Small intestine (tissue), 16 donors: Measurements from ENCODE around the gene SYT8. TPM values are rescaled to one million over a fixed set of nuclear protein-coding genes. Genes with fewer than 3 reads are reported as not detected.

ENCODE experiments used
- DNase-seq, 2 donors: peaks; one replicate each; pipeline versions ENCODE4 v3.0.0 to v3.0.0-alpha.2; 2013
- FAIRE-seq: peaks from 2 replicates; lab custom pipeline; 2012; peaks lifted over from hg19 to GRCh38; lab: Jason Lieb, UNC
- H3K27ac ChIP-seq, 3 donors: one replicate each; pipeline ENCODE4 v1.5.1; 2013; ENCODE audit warnings: low read length in 2 of 3, mild to moderate bottlenecking in 2 of 3, control low read depth in 1 of 3, inconsistent platforms in 1 of 3, low read depth in 1 of 3, moderate library complexity in 1 of 3
- H3K27me3 ChIP-seq, 3 donors: one replicate each; pipeline ENCODE4 v1.6.1; 2013; ENCODE audit warnings: low read length in 3 of 3, inconsistent platforms in 1 of 3; ENCODE audit not compliant: control insufficient read depth in 3 of 3, insufficient read depth in 3 of 3
- H3K36me3 ChIP-seq, 3 donors: one replicate each; pipeline ENCODE4 v1.6.1; 2013; ENCODE audit warnings: low read length in 3 of 3, inconsistent platforms in 1 of 3, low read depth in 1 of 3, mild to moderate bottlenecking in 1 of 3, moderate library complexity in 1 of 3; ENCODE audit not compliant: control insufficient read depth in 3 of 3, insufficient read depth in 2 of 3
- H3K4me1 ChIP-seq, 3 donors: one replicate each; pipeline ENCODE4 v1.6.1; 2013; ENCODE audit warnings: low read length in 2 of 3, inconsistent platforms in 1 of 3, low read depth in 1 of 3, mild to moderate bottlenecking in 1 of 3, moderate library complexity in 1 of 3; ENCODE audit not compliant: control insufficient read depth in 3 of 3, insufficient read depth in 2 of 3
- H3K4me3 ChIP-seq, 3 donors: one replicate each; pipeline ENCODE4 v1.5.1; 2013; ENCODE audit warnings: low read length in 3 of 3, control low read depth in 1 of 3, inconsistent platforms in 1 of 3, low read depth in 1 of 3, mild to moderate bottlenecking in 1 of 3, moderate library complexity in 1 of 3
- H3K9me3 ChIP-seq, 2 donors: one replicate each; pipeline ENCODE4 v1.6.1; 2013; ENCODE audit warnings: low read depth in 1 of 2, low read length in 1 of 2; ENCODE audit not compliant: control insufficient read depth in 2 of 2, insufficient read depth in 1 of 2
- WGBS, 3 donors: extraction: QIAGEN DNeasy Blood & Tissue Kit; methylation state at CpG; one replicate each; pipeline ENCODE4 v1.1.7; 2013; 5-methylcytosine and 5-hydroxymethylcytosine counted together
- long read RNA-seq, 10 donors: transcript quantifications; one replicate each; lab custom pipeline, GENCODE V29; 2026
- polyA plus RNA-seq, 4 donors: library from polyadenylated mRNA; stranded (reverse) in 3 of 4; unstranded in 1 of 4; fragments of 200-250 nt in 3 of 4; fragments of 120-200 nt in 1 of 4; gene quantifications; one replicate each; pipeline versions ENCODE4 v1.2.1 to v1.2.3, GENCODE V29; 2013
- donor health status: healthy with polysubstance abuse.
- donor health status: control.
- donor health status: control.
- donor health status: Bipolar disorder and iron deficiency.
- donor health status: healthy.

SYT8 gene
- polyA plus RNA-seq, result 10 to 100 TPM in 2 of 4 donors, 1 to 10 TPM in 2; 3.1 to 46.5 (median 24.2) TPM
- long read RNA-seq, donor 1, result 0 reads
- long read RNA-seq, donor 2, result 0 reads
- long read RNA-seq, donor 3, result 0 reads
- long read RNA-seq, donor 4, result 0 reads
- long read RNA-seq, donor 5, result 0 reads
- long read RNA-seq, donor 6, result 0 reads
- long read RNA-seq, donor 7, result 0 reads
- long read RNA-seq, donor 8, result 0 reads
- long read RNA-seq, donor 9, result 0 reads
- long read RNA-seq, donor 10, result 0 reads

DNA sequence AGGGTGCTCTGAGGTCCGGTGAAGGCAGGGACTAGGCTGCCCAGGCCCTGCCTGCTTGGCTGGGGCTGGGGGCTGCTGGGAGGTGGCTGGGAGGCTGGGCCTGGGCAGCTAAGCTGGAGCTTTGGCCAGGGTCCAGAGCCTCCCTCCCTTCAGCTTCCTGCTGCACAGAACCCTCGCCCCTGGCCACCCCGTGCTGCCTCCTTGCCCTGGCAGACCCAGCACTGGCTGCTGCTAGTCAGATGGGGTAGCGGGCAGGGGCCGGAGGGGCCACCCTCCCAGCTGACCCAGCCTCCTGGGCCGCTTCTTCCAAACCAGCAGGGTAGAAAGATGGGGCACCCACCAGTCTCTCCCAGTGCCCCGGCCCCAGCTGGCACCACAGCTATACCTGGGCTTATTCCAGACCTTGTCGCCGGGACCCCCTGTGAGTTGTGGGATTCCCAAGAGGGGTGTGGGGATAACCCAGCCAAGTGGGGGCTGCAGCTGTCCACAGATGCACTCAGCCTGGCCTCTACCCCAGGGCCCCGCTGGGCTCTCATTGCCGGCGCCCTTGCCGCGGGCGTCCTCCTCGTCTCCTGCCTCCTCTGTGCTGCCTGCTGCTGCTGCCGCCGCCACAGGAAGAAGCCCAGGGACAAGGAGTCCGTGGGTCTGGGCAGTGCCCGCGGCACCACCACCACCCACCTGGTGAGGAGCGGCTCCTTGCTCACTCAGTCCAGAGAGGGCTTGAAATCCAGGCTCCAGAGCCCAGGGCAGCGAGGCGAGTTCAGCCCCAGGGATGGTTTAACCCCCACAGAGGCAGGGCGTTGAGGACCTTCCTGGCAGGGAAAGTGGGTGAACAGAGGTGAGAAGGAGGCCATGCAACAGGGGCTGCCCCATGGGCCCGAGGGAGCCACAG, at the start of gene SYT8:
Gene SYT8, plus strand, starts transcription at position 212 of the 892 bp plus-strand sequence. Its CDS starts 116 bp downstream, at position 328.
- no peaks in the 10 kb centered on the region for H3K27me3 ChIP-seq
- H3K36me3 ChIP-seq, result no peaks in the 10 kb centered on the region
- 72 to 80% (median 73%) methylated on average over 25 to 26 of the region's 26 CpGs for WGBS, 3 donors
- H3K4me1 ChIP-seq, result peaks cover 3 to 58% (median 19%) of the 10 kb centered on the region in 3 donors
- DNase-seq (peak; percentile 40 to 42), FAIRE-seq (no peak)
- H3K27ac ChIP-seq, result peak within 1 kb of the TSS; percentile 83 to 100 (median 90)
- no peak within 1 kb of the TSS for H3K4me3 ChIP-seq
- H3K9me3 ChIP-seq, result no peaks in the 10 kb centered on the region

DNA sequence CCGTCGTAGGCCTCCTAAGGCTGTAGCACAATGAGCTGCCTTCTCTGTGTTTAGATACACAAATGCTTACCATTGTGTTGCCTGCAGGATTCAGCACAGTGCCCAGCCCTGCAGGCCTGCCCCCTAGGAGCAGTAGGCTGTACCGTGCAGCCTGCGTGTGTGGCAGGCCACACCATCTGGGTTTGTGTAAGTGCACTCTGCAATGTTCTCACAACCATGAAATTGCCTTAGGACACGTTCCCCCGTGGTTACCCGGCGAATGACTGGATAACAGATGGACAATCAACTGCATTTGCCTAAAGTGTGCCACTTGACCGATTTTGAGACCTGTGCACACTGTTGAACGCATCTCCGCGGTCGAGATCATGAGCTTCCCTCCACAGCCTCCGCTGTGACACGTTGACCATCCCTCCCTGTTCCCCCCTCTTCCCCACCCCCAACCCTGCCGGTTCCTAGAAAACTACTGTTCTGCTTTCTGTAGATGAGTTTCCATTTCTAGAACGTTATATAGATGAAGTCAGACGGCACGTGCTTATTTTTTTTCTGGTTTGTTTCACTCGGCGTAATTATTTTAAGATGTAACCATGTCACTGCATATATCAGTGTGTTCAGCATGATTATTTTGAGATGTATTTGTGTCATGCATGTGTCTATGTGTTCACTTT, 48.9 kb upstream of the SYT8 start:
- Histone ChIP-seq H3K4me1 (no peaks in the 10 kb centered on the region), H3K27me3 (peaks cover 0 to 3% (median 0%) of the 10 kb centered on the region in 3 donors), H3K27ac (no peak overlapping the region), H3K4me3 (no peak overlapping the region), H3K36me3 (no peaks in the 10 kb centered on the region), H3K9me3 (peaks cover 0 to 3% of the 10 kb centered on the region in 2 donors)
- DNase-seq (no peak), FAIRE-seq (no peak)
- WGBS, 3 donors, result 77 to 83% (median 79%) methylated on average over 21 of the region's 21 CpGs

DNA sequence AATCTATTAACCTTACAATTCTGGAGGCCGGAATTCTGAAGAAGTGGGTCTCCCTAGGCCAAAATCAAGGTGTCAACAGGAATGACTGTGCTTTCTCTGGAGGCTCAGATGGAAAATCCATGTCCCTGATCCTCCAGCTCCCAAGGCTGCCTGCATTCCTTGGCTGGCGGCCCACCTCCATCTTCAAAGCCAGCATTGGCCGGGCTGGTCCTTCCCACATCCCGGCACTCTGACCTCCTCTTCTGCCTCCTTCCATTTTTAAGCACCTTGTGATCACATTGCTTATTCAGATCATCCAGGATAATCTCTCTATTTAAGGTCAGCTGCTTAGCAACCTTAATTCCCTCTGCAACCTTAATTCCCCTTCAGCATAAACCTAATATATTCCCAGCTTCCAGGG, 48.3 kb upstream of the SYT8 start:
- Histone ChIP-seq H3K36me3 (no peaks in the 10 kb centered on the region), H3K27me3 (peaks cover 0 to 3% (median 0%) of the 10 kb centered on the region in 3 donors), H3K9me3 (peaks cover 0 to 3% of the 10 kb centered on the region in 2 donors), H3K27ac (no peak overlapping the region), H3K4me3 (no peak overlapping the region), H3K4me1 (no peaks in the 10 kb centered on the region)
- 92 to 97% (median 96%) methylated on average over 4 of the region's 4 CpGs for WGBS, 3 donors
- FAIRE-seq (no peak), DNase-seq (no peak)

DNA sequence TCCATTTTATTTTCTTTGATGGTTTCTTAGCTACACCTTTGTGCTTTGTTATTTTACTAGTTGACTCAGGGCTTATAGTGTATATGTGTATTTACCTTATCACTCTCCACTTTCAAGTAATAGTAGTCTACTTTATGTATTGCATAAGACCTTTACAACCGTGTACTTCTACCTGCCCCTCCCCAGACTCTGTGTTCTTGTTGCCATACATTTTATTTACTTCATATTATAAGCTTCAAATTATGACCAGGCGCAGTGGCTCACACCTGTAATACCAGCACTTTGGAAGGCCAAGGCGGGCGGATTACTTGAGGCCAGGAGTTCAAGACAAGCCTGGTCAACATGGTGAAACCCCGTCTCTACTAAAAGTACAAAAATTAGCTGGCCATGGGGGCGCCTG, 42.9 kb upstream of the SYT8 start:
- FAIRE-seq (no peak), DNase-seq (peak; percentile 55 to 66)
- WGBS, 3 donors, result 52 to 72% (median 57%) methylated on average over 6 of the region's 6 CpGs
- Histone ChIP-seq H3K27me3 (no peaks in the 10 kb centered on the region), H3K4me3 (no peak overlapping the region), H3K4me1 (no peaks in the 10 kb centered on the region), H3K27ac (no peak overlapping the region), H3K9me3 (peaks cover 0 to 3% of the 10 kb centered on the region in 2 donors), H3K36me3 (no peaks in the 10 kb centered on the region)

GRCh38 chr11:1792461-1792860, 42.3 kb upstream of the SYT8 start:
- no peaks in the 10 kb centered on the region for H3K4me1 ChIP-seq
- WGBS, 3 donors, result 79 to 87% (median 85%) methylated on average over 12 of the region's 12 CpGs
- no peaks in the 10 kb centered on the region for H3K36me3 ChIP-seq
- no peak overlapping the region for H3K4me3 ChIP-seq
- no peaks in the 10 kb centered on the region for H3K27me3 ChIP-seq
- H3K27ac ChIP-seq, result no peak overlapping the region
- no peak for DNase-seq
- H3K9me3 ChIP-seq, result peaks cover 0 to 3% of the 10 kb centered on the region in 2 donors
- FAIRE-seq, result no peak

GRCh38 chr11:1793081-1793480, 41.7 kb upstream of the SYT8 start:
- peaks cover 0 to 3% of the 10 kb centered on the region in 2 donors for H3K9me3 ChIP-seq
- DNase-seq (no peak), FAIRE-seq (no peak)
- H3K4me1 ChIP-seq, result no peaks in the 10 kb centered on the region
- no peaks in the 10 kb centered on the region for H3K27me3 ChIP-seq
- no peaks in the 10 kb centered on the region for H3K36me3 ChIP-seq
- no peak overlapping the region for H3K4me3 ChIP-seq
- 66 to 77% (median 76%) methylated on average over 3 of the region's 3 CpGs for WGBS, 3 donors
- H3K27ac ChIP-seq, result no peak overlapping the region

DNA sequence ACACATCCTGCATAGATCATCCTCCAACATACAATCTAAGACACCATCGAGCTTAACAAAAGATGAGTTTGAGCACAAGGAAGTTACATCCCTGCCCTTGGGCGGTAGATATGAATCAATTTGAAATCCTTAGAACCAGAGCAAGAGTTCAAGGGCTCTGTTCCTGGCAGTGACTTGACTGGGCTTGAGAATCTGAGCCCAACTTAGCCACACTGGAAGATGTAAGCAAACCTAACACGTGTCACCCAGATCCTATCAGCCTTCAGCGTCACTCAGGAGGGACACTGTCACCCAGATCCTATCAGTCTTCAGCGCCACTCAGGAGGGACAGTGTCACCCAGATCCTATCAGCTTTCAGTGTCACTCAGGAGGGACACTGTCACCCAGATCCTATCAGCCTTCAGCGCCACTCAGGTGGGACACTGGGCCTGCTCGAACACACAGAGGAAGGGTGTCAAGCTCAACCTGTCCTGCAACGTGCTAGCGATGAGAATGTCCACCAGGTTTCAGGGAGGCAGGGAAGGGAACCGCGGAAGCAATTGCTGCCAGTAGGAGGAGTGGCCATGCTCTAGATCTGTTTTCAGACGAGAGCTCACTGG, 38.3 kb upstream of the SYT8 start:
- 65 to 74% (median 67%) methylated on average over 12 of the region's 12 CpGs for WGBS, 3 donors
- Histone ChIP-seq H3K9me3 (no peaks in the 10 kb centered on the region), H3K4me3 (no peak overlapping the region), H3K36me3 (no peaks in the 10 kb centered on the region), H3K4me1 (no peaks in the 10 kb centered on the region), H3K27ac (no peak overlapping the region), H3K27me3 (no peaks in the 10 kb centered on the region)
- DNase-seq (no peak), FAIRE-seq (no peak)
